Measurements from ENCODE around the gene TRRAP. TPM values are rescaled to one million over a fixed set of nuclear protein-coding genes. Genes with fewer than 3 reads are reported as not detected.

The TRRAP gene
- total RNA-seq, 4 donors from 2014 or later = 19.7 to 62.3 (median 31.1) TPM

DNA sequence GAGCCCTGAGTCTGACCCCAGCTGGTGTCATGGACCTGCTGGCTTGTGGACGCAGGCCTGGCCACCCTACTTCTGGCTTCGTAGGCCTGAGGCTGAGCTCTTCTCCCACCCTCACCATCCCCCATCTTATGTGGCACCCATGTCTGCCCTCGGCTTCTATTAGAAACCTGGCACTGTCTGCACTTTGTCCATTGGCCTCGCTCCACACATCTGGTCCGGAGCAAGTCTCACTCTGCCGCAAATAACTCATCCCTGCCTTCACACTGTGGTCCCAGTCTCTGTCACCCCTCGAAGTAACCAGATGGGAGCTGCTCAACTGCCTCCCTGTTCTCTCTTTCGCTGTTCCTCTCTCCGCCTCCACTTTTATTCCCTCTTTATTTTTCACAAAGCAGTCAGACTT lies 78.6 kb downstream of the TRRAP start:
- Histone ChIP-seq H3K27ac (no peak overlapping the region), H3K9me3 (no peaks in the 10 kb centered on the region), H3K27me3 (no peaks in the 10 kb centered on the region), H3K36me3 (no peaks in the 10 kb centered on the region), H3K4me1 (no peaks in the 10 kb centered on the region), H3K4me3 (no peak overlapping the region)
- no peak for DNase-seq
- intact Hi-C loops (cut with DNase I; ENCODE audit: low total_unique reads) = no loop called here
- TF ChIP-seq, protein P1, sequence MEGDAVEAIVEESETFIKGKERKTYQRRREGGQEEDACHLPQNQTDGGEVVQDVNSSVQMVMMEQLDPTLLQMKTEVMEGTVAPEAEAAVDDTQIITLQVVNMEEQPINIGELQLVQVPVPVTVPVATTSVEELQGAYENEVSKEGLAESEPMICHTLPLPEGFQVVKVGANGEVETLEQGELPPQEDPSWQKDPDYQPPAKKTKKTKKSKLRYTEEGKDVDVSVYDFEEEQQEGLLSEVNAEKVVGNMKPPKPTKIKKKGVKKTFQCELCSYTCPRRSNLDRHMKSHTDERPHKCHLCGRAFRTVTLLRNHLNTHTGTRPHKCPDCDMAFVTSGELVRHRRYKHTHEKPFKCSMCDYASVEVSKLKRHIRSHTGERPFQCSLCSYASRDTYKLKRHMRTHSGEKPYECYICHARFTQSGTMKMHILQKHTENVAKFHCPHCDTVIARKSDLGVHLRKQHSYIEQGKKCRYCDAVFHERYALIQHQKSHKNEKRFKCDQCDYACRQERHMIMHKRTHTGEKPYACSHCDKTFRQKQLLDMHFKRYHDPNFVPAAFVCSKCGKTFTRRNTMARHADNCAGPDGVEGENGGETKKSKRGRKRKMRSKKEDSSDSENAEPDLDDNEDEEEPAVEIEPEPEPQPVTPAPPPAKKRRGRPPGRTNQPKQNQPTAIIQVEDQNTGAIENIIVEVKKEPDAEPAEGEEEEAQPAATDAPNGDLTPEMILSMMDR (IDR thresholded peaks at IDR 0.05) = no peak
- no peak for TF ChIP-seq POLR2A (IDR thresholded peaks at IDR 0.05)

DNA sequence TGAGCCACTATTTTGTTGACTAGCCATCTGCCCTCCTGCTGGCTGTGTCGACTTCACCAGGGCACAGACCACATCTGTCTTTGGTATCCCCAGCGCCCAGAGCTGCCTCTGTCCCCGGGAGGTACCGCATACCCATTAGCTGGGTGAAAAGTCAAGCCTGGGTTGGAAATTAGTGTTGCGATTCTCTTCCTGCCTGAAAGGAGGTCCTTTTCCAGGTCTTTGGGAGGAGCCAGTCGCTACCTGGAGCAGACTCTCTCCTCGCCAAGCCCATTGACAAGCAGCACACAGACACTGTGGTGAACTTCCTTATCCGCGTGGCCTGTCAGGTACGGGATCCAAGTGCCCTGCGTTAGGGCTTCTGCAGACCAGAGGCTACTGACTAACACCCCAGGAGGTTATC lies 79.4 kb downstream of the TRRAP start:
- Histone ChIP-seq H3K36me3 (no peaks in the 10 kb centered on the region), H3K4me1 (no peaks in the 10 kb centered on the region), H3K4me3 (no peak overlapping the region), H3K27ac (no peak overlapping the region), H3K27me3 (no peaks in the 10 kb centered on the region), H3K9me3 (no peaks in the 10 kb centered on the region)
- TF ChIP-seq, protein P1 (IDR thresholded peaks at IDR 0.05) = no peak
- no peak for TF ChIP-seq POLR2A (IDR thresholded peaks at IDR 0.05)
- no peak for DNase-seq
- intact Hi-C loops (cut with DNase I; ENCODE audit: low total_unique reads) = no loop called here

DNA sequence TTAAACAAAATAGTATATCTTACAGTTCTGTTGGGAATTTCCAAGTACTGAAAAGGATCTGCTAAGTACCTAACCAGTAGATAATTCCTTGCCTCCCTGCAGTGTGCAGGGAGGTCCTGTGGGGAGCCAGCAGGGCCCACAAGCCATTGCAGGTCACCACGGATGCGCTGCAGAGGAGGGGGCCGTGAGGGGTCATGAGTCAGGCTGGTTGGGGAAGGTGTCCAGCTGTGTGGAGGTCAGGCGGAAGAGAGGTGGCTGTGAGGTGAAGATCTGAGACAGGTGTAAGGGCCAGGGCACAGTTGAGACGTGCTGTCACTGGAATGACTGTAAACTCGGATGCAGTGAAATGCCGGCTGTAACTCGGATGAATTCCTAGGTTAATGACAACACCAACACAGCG lies 80.6 kb downstream of the TRRAP start:
- intact Hi-C loops (cut with DNase I; ENCODE audit: low total_unique reads) = no loop called here
- DNase-seq = no peak
- Histone ChIP-seq H3K27me3 (no peaks in the 10 kb centered on the region), H3K4me3 (no peak overlapping the region), H3K4me1 (no peaks in the 10 kb centered on the region), H3K9me3 (no peaks in the 10 kb centered on the region), H3K36me3 (no peaks in the 10 kb centered on the region), H3K27ac (no peak overlapping the region)
- TF ChIP-seq POLR2A (IDR thresholded peaks at IDR 0.05) = no peak
- TF ChIP-seq, protein P1 (IDR thresholded peaks at IDR 0.05) = no peak

DNA sequence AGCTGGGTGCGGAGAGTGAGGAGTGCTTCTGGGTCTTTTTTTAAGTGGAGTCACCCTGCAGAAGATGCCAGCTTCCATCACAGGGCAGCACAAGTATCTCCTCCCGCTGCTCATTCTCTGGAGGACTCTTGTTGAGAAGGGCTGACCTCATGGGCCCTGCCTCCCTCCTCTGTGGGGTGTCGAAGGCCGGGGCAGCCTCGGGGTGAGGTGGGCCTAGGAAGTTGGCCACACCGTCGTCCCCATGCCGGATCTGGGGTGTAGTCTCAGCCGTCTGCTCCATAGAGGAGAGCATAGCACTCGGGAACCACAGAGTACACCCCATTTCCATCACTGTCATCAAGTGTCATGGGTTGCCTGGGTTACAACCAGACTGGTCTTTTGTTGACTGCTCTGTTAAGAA lies 85.0 kb downstream of the TRRAP start:
- no peaks in the 10 kb centered on the region for H3K9me3 ChIP-seq
- H3K4me3 ChIP-seq = no peak overlapping the region
- no peaks in the 10 kb centered on the region for H3K4me1 ChIP-seq
- H3K27ac ChIP-seq = no peak overlapping the region
- no peaks in the 10 kb centered on the region for H3K36me3 ChIP-seq
- no peak for TF ChIP-seq POLR2A (IDR thresholded peaks at IDR 0.05)
- TF ChIP-seq, protein P1 (IDR thresholded peaks at IDR 0.05) = no peak
- intact Hi-C loops (cut with DNase I; ENCODE audit: low total_unique reads) = no loop called here
- DNase-seq = no peak
- no peaks in the 10 kb centered on the region for H3K27me3 ChIP-seq

DNA sequence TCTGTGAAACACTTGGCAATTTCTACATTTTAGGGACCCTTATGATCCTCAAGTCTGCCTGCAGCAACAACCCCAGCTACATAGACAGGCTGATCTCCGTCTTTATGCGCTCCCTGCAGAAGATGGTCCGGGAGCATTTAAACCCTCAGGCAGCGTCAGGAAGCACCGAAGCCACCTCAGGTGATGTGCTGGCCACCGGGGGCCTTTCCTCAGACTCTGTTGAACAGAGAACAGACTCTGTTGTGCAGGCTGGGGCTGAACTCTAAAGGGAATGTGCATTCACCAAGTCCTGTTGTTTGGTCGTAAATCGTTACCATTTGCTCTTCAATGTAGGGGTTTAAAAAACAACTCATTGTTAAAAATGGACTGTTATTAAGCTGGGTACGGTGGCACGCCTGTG lies 86.3 kb downstream of the TRRAP start:
- Histone ChIP-seq H3K4me1 (no peaks in the 10 kb centered on the region), H3K27me3 (no peaks in the 10 kb centered on the region), H3K4me3 (no peak overlapping the region), H3K9me3 (no peaks in the 10 kb centered on the region), H3K36me3 (no peaks in the 10 kb centered on the region), H3K27ac (no peak overlapping the region)
- no peak for TF ChIP-seq POLR2A (IDR thresholded peaks at IDR 0.05)
- TF ChIP-seq, protein P1 (IDR thresholded peaks at IDR 0.05) = no peak
- intact Hi-C loops (cut with DNase I; ENCODE audit: low total_unique reads) = no loop called here
- DNase-seq = no peak
